Peyer's patch (tissue), 4 donors: Measurements from ENCODE around the gene RPS21. TPM values are rescaled to one million over a fixed set of nuclear protein-coding genes. Genes with fewer than 3 reads are reported as not detected.

Source experiments
- DNase-seq, 3 donors: peaks; one replicate each; pipeline ENCODE4 v3.0.0-alpha.2; 2017 to 2019
- H3K27ac ChIP-seq, 4 donors: fragments of 200-600 bp; sonication (generic); one replicate each; pipeline ENCODE4 v1.5.1; 2016 to 2019
- H3K27me3 ChIP-seq, 2 donors: fragments of 200-600 bp; sonication (generic); one replicate each; pipeline ENCODE4 v1.5.1; 2019
- H3K36me3 ChIP-seq, 3 donors: fragments of 200-600 bp; sonication (generic); one replicate each; pipeline ENCODE4 v1.5.1; 2016 to 2019
- H3K4me1 ChIP-seq, 4 donors: fragments of 200-600 bp; sonication (generic); one replicate each; pipeline ENCODE4 v1.5.1; 2016 to 2019
- H3K4me3 ChIP-seq, 4 donors: fragments of 200-600 bp; sonication (generic); 1 replicate in 3 of 4; 2 replicates in 1 of 4; pipeline ENCODE4 v1.5.1; 2016 to 2019; ENCODE audit warnings: mild to moderate bottlenecking in 1 of 4
- H3K9me3 ChIP-seq, 4 donors: fragments of 200-600 bp; sonication (generic); one replicate each; pipeline ENCODE4 v1.5.1; 2016 to 2019; ENCODE audit warnings: mild to moderate bottlenecking in 1 of 4
- POLR2A ChIP-seq, 2 donors: fragments of 450-650 bp; IDR thresholded peaks; one replicate each; pipeline ENCODE4 v1.5.1; 2017; ENCODE audit warnings: antibody characterized with exemption in 2 of 2, mild to moderate bottlenecking in 2 of 2, moderate library complexity in 2 of 2
- total RNA-seq, 4 donors: library from RNA; depleted of rRNA; stranded (reverse); fragments of >200 nt; gene quantifications; one replicate each; pipeline ENCODE4 v1.1.0, GENCODE V29; 2016
- TF ChIP-seq, protein P1 (sequence below), 6 experiments: fragments of 450-650 bp in 4 of 6; fragments of 200-600 bp in 2 of 6; sonication (generic) in 1 of 6; IDR thresholded peaks; one replicate each; pipeline ENCODE4 v1.5.1; 2017 to 2019; ENCODE audit warnings: antibody characterized with exemption in 6 of 6, mild to moderate bottlenecking in 3 of 6, moderate library complexity in 1 of 6

Gene RPS21
- total RNA-seq, 4 donors from 2014 or later: 507 to 769 (median 622) TPM

DNA sequence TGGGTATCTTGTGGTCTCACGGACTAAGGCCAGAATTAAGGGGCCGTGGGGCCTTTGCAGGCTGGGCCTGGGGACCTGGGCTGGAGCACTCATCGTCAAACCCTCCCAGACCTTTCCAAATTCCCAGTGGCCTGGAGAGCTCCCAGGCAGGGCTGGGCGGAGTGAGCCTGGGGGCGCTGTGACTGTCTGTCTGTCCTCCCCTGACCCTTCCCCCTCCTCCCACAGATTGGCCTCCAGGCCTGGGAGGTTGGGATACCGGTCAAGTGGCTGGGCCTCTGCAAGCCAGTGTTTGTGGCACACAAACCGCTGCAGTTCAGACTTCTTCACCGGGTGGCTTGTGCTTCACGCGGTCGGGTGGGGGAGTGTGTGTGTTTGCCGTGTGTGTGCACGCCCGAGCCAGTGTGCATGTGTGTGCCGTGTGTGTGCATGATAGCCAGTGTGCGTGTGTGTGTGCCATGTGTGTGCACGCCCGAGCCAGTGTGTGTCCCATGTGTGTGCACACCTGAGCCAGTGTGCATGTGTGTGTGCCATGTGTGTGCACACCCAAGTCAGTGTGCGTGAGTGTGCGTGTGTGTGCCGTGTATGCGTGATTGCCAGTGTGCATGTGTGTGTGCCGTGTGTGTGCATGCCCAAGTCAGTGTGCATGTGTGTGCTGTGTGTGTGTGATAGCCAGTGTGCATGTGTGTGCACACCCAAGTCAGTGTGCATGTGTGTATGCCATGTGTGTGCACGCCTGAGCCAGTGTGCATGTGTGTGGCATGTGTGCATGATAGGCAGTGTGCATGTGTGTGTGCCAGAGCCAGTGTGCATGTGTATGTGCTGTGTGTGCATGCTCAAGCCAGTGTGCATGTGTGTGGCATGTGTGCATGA, 34.2 kb downstream of the RPS21 start:
- no peaks in the 10 kb centered on the region for H3K36me3 ChIP-seq
- H3K9me3 ChIP-seq: no peaks in the 10 kb centered on the region
- H3K27ac ChIP-seq: no peak overlapping the region
- TF ChIP-seq, protein P1, sequence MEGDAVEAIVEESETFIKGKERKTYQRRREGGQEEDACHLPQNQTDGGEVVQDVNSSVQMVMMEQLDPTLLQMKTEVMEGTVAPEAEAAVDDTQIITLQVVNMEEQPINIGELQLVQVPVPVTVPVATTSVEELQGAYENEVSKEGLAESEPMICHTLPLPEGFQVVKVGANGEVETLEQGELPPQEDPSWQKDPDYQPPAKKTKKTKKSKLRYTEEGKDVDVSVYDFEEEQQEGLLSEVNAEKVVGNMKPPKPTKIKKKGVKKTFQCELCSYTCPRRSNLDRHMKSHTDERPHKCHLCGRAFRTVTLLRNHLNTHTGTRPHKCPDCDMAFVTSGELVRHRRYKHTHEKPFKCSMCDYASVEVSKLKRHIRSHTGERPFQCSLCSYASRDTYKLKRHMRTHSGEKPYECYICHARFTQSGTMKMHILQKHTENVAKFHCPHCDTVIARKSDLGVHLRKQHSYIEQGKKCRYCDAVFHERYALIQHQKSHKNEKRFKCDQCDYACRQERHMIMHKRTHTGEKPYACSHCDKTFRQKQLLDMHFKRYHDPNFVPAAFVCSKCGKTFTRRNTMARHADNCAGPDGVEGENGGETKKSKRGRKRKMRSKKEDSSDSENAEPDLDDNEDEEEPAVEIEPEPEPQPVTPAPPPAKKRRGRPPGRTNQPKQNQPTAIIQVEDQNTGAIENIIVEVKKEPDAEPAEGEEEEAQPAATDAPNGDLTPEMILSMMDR (IDR thresholded peaks at IDR 0.05): no peak
- TF ChIP-seq POLR2A (IDR thresholded peaks at IDR 0.05): no peak
- no peaks in the 10 kb centered on the region for H3K27me3 ChIP-seq
- no peak for DNase-seq
- H3K4me3 ChIP-seq: no peak overlapping the region
- H3K4me1 ChIP-seq: no peaks in the 10 kb centered on the region

DNA sequence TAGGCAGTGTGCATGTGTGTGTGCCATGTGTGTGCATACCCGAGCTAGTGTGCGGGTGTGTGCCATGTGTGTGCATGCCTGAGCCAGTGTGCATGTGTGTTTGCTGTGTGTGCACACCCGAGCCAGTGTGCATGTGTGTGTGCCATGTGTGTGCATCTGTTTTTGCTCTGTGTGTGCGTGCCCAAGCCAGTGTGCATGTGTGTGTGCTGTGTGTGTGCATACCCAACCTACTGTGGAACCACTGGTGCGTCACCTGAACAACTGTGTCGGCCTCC, 34.8 kb downstream of the RPS21 start:
- Histone ChIP-seq H3K27me3 (no peaks in the 10 kb centered on the region), H3K4me3 (no peak overlapping the region), H3K27ac (no peak overlapping the region), H3K9me3 (no peaks in the 10 kb centered on the region), H3K4me1 (peaks cover 0 to 4% (median 0%) of the 10 kb centered on the region in 4 donors), H3K36me3 (no peaks in the 10 kb centered on the region)
- no peak for DNase-seq
- no peak for TF ChIP-seq POLR2A (IDR thresholded peaks at IDR 0.05)
- TF ChIP-seq, protein P1 (IDR thresholded peaks at IDR 0.05): no peak

GRCh38 chr20:62422636-62423325, 35.9 kb downstream of the RPS21 start:
- no peak for DNase-seq
- no peak overlapping the region for H3K27ac ChIP-seq
- H3K36me3 ChIP-seq: no peaks in the 10 kb centered on the region

GRCh38 chr20:62423326-62423706, 36.4 kb downstream of the RPS21 start:
- Histone ChIP-seq H3K4me1 (peaks cover 0 to 18% (median 3%) of the 10 kb centered on the region in 4 donors), H3K36me3 (no peaks in the 10 kb centered on the region), H3K27ac (no peak overlapping the region), H3K27me3 (no peaks in the 10 kb centered on the region), H3K4me3 (no peak overlapping the region), H3K9me3 (no peaks in the 10 kb centered on the region)
- DNase-seq: no peak
- no peak for TF ChIP-seq POLR2A (IDR thresholded peaks at IDR 0.05)
- TF ChIP-seq, protein P1 (IDR thresholded peaks at IDR 0.05): no peak

More at GRCh38 chr20:62422636-62423325, 35.9 kb downstream of the RPS21 start:
- peaks cover 0 to 13% (median under 1%) of the 10 kb centered on the region in 4 donors for H3K4me1 ChIP-seq
- no peaks in the 10 kb centered on the region for H3K27me3 ChIP-seq
- TF ChIP-seq, protein P1 (IDR thresholded peaks at IDR 0.05): no peak
- no peak for TF ChIP-seq POLR2A (IDR thresholded peaks at IDR 0.05)
- no peak overlapping the region for H3K4me3 ChIP-seq
- H3K9me3 ChIP-seq: no peaks in the 10 kb centered on the region

DNA sequence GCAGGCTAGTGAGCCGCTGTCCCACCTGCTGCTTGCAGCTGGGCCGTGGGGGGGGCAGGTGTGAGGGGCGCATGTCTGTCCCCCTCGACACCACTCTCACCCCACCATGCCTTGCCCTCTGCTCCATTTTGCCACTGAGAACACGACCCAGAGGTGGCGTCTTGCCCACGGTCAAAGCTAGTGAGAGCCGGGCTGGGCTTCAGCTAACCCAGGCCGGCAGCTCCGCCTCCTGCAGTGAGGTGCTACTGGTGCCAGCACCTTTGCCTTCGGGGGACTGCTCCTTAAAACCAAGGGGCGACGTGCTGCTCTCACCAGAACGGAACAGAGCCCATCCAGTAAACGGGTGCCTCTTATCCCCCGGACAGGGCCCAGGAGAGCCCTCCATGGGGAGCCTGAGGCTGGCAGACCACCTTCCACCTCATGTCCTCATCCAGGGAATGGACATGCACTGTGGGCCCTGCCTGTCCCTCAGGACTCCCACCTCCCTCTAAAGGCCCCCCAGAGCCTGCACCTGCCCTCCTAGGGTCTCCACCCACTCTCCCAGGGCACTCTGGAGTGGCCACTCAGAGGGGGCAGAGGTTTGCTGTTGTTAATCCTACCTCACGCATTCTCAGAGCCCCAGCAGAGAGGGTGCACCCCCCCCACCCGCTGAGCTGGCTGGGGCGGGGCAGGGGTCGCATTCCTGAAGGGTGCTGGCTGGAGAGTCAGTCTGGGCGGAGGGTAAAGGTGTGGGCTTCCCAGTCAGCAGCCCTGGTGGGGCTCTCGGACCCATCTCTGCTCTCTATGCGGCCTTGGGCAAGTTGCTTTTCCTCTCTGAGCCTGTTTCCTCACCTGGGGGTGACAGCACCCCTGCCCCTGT, 37.6 kb downstream of the RPS21 start:
- Histone ChIP-seq H3K9me3 (no peaks in the 10 kb centered on the region), H3K4me3 (no peak overlapping the region), H3K27me3 (no peaks in the 10 kb centered on the region), H3K27ac (no peak overlapping the region), H3K4me1 (peaks cover 0 to 22% (median 3%) of the 10 kb centered on the region in 4 donors), H3K36me3 (no peaks in the 10 kb centered on the region)
- TF ChIP-seq, protein P1 (IDR thresholded peaks at IDR 0.05): no peak
- TF ChIP-seq POLR2A (IDR thresholded peaks at IDR 0.05): no peak
- DNase-seq: no peak
